Caco-2 (cell line): Measurements from ENCODE around the gene PERCC1. TPM values are rescaled to one million over a fixed set of nuclear protein-coding genes. Genes with fewer than 3 reads are reported as not detected.

Experiments used
- BruUV-seq: library from RNA; stranded (reverse); fragments of 400-500 nt; replicated peaks from 2 replicates; lab custom pipeline; 2021; lab: Mats Ljungman, UMichigan
- CTCF ChIA-PET: fragments of 300-600 bp; sonication (Branson Sonifier 250); formaldehyde crosslinking; loops from one replicate; lab custom pipeline; 2022; ENCODE audit warnings: antibody characterized with exemption; lab: Charles Lee
- POLR2A ChIA-PET: fragments of 300-600 bp; sonication (Branson Sonifier 250); formaldehyde crosslinking; loops from one replicate; lab custom pipeline; 2022; ENCODE audit warnings: antibody characterized with exemption; lab: Charles Lee
- DNase-seq, 2 experiments: peaks; one replicate each; pipeline versions ENCODE4 v3.0.0 to v3.0.0-alpha.2; 2020 to 2022
- H3K27me3 ChIP-seq: replicated peaks from 2 replicates; pipeline ENCODE4 v1.6.0; 2011; ENCODE audit warnings: low read length; ENCODE audit not compliant: control insufficient read depth, insufficient read depth
- H3K36me3 ChIP-seq: 2 replicates; pipeline ENCODE4 v1.5.1; 2011; ENCODE audit warnings: low read length; ENCODE audit not compliant: control insufficient read depth, insufficient read depth
- H3K4me1 ChIP-seq: fragments of 250-450 bp; sonication (Bioruptor Pico); 2 replicates; pipeline ENCODE4 v1.5.1; 2020; ENCODE audit warnings: mild to moderate bottlenecking
- H3K4me3 ChIP-seq: 2 replicates; pipeline ENCODE4 v1.5.1; 2011; ENCODE audit warnings: low read depth, mild to moderate bottlenecking, control low read depth, low read length
- H3K9me3 ChIP-seq: fragments of 250-450 bp; sonication (Bioruptor Pico); 2 replicates; pipeline ENCODE4 v1.5.1; 2020; ENCODE audit warnings: mild to moderate bottlenecking, moderate library complexity
- H3K27ac Mint-ChIP-seq: one replicate; pipeline ENCODE4 v1.8.0; 2022; ENCODE audit warnings: mixed read lengths; ENCODE audit not compliant: unreplicated experiment
- H3K27me3 Mint-ChIP-seq: one replicate; pipeline ENCODE4 v1.8.0; 2022; ENCODE audit warnings: mixed read lengths; ENCODE audit not compliant: insufficient read depth, unreplicated experiment
- H3K36me3 Mint-ChIP-seq: one replicate; pipeline ENCODE4 v1.8.0; 2022; ENCODE audit warnings: mild to moderate bottlenecking, mixed read lengths; ENCODE audit not compliant: insufficient read depth, unreplicated experiment
- H3K4me1 Mint-ChIP-seq: one replicate; pipeline ENCODE4 v1.8.0; 2022; ENCODE audit warnings: low read depth, mixed read lengths; ENCODE audit not compliant: unreplicated experiment
- H3K4me3 Mint-ChIP-seq: one replicate; pipeline ENCODE4 v1.8.0; 2022; ENCODE audit warnings: mild to moderate bottlenecking, moderate library complexity, mixed read lengths; ENCODE audit not compliant: unreplicated experiment
- H3K9me3 Mint-ChIP-seq: one replicate; pipeline ENCODE4 v1.8.0; 2022; ENCODE audit warnings: mixed read lengths; ENCODE audit not compliant: unreplicated experiment
- intact Hi-C: fragments of 100-400 bp; cut with micrococcal nuclease; formaldehyde crosslinking; loops from one replicate; pipeline ENCODE4 v1.10.0; 2022; ENCODE audit not compliant: unreplicated experiment
- total RNA-seq: library from RNA; stranded (reverse); gene quantifications from 2 replicates; pipeline ENCODE4 v1.2.3, GENCODE V29; 2022
- TF ChIP-seq, protein P1 (sequence below), 2 experiments: fragments of 200-600 bp in 1 of 2; IDR thresholded peaks; 1 replicate in 1 of 2; 2 replicates in 1 of 2; pipeline versions ENCODE4 v1.5.1 to v1.8.0; 2011 to 2022; ENCODE audit warnings: antibody characterized with exemption in 1 of 2, control low read depth in 1 of 2, inconsistent platforms in 1 of 2, low read depth in 1 of 2, low read length in 1 of 2, mild to moderate bottlenecking in 1 of 2, moderate library complexity in 1 of 2; ENCODE audit not compliant: insufficient read depth in 1 of 2, severe bottlenecking in 1 of 2, unreplicated experiment in 1 of 2

Gene PERCC1
- total RNA-seq, 1 experiment from 2014 or later = 2.1 TPM

DNA sequence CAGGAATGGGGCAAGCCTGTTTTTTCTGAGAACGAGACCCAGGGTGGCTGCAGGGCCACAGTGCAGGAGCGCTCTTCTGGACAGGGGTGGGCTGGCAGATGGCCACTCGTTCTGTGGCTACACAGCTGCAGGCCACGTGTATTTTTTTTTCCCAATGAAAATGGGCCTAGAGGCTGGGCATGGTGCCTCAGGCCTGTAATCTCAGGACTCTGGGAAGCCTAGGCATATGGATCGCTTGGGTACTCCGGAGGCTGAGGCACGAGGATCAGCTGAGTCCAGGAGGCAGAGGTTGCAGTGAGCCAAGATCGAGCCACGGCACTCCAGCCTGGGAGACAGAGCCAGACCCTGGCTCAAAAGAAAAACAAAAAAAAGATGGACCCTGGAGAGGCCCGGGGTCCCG is 23.1 kb upstream of the PERCC1 start:
- no peaks in the 10 kb centered on the region for H3K4me1 ChIP-seq
- peak overlapping the region; percentile 87 for H3K4me3 Mint-ChIP-seq
- no peaks in the 10 kb centered on the region for H3K27me3 ChIP-seq
- H3K4me1 Mint-ChIP-seq = no peaks in the 10 kb centered on the region
- POLR2A ChIA-PET = interaction anchor here (0.6 to 1.3 kb wide), 4 partner anchors 23 to 202 kb away, joined by 3 to 5 read pairs (median 3); partner anchors contain the start of gene PERCC1
- no peaks in the 10 kb centered on the region for H3K9me3 ChIP-seq
- H3K36me3 Mint-ChIP-seq = peaks cover 7% of the 10 kb centered on the region
- no peaks in the 10 kb centered on the region; the same call in 1 of the 2 replicates for H3K36me3 ChIP-seq
- DNase-seq = no peak
- BruUV-seq = no TSS peak
- intact Hi-C loops = no loop called here
- peak overlapping the region; percentile 28 for H3K4me3 ChIP-seq
- H3K27ac Mint-ChIP-seq = no peak overlapping the region
- TF ChIP-seq, protein P1, sequence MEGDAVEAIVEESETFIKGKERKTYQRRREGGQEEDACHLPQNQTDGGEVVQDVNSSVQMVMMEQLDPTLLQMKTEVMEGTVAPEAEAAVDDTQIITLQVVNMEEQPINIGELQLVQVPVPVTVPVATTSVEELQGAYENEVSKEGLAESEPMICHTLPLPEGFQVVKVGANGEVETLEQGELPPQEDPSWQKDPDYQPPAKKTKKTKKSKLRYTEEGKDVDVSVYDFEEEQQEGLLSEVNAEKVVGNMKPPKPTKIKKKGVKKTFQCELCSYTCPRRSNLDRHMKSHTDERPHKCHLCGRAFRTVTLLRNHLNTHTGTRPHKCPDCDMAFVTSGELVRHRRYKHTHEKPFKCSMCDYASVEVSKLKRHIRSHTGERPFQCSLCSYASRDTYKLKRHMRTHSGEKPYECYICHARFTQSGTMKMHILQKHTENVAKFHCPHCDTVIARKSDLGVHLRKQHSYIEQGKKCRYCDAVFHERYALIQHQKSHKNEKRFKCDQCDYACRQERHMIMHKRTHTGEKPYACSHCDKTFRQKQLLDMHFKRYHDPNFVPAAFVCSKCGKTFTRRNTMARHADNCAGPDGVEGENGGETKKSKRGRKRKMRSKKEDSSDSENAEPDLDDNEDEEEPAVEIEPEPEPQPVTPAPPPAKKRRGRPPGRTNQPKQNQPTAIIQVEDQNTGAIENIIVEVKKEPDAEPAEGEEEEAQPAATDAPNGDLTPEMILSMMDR (IDR thresholded peaks at IDR 0.05; ENCODE audit: insufficient read depth in 1 of 2, low read depth in 1 of 2, low read length in 1 of 2, severe bottlenecking in 1 of 2, unreplicated experiment in 1 of 2) = no peak
- H3K27me3 Mint-ChIP-seq = no peaks in the 10 kb centered on the region
- CTCF ChIA-PET = interaction anchor here (0.7 to 1.1 kb wide), 2 partner anchors 23 to 44 kb away, joined by 3 read pairs; partner anchors contain the start of gene PERCC1
- no peaks in the 10 kb centered on the region for H3K9me3 Mint-ChIP-seq

- CTCF ChIA-PET = interaction anchor here (0.7 to 1.1 kb wide), 2 partner anchors 23 to 45 kb away, joined by 3 read pairs; partner anchors contain the start of gene PERCC1
- no TSS peak for BruUV-seq
- peaks cover 2% of the 10 kb centered on the region; the same call in 1 of the 2 replicates for H3K36me3 ChIP-seq
- H3K36me3 Mint-ChIP-seq = peaks cover 7% of the 10 kb centered on the region
- TF ChIP-seq, protein P1 (IDR thresholded peaks at IDR 0.05; ENCODE audit: insufficient read depth in 1 of 2, low read depth in 1 of 2, low read length in 1 of 2, severe bottlenecking in 1 of 2, unreplicated experiment in 1 of 2) = no peak
- H3K9me3 Mint-ChIP-seq = no peaks in the 10 kb centered on the region
- POLR2A ChIA-PET = interaction anchor here (0.6 to 1.3 kb wide), 4 partner anchors 23 to 202 kb away, joined by 3 to 5 read pairs (median 3); partner anchors contain the start of gene PERCC1
- H3K9me3 ChIP-seq = no peaks in the 10 kb centered on the region
- H3K27me3 Mint-ChIP-seq = no peaks in the 10 kb centered on the region
- peak; percentile 90 to 95 for DNase-seq
- H3K27me3 ChIP-seq = no peaks in the 10 kb centered on the region
- no peaks in the 10 kb centered on the region for H3K4me1 ChIP-seq
- H3K27ac Mint-ChIP-seq = no peak overlapping the region
- no peaks in the 10 kb centered on the region for H3K4me1 Mint-ChIP-seq
- peak overlapping the region; percentile 82 for H3K4me3 ChIP-seq
- peak overlapping the region; percentile 87 for H3K4me3 Mint-ChIP-seq
- intact Hi-C loops = no loop called here
These were observed 22.6 kb upstream of the PERCC1 start for GRCh38 chr16:1408171-1408837.

DNA sequence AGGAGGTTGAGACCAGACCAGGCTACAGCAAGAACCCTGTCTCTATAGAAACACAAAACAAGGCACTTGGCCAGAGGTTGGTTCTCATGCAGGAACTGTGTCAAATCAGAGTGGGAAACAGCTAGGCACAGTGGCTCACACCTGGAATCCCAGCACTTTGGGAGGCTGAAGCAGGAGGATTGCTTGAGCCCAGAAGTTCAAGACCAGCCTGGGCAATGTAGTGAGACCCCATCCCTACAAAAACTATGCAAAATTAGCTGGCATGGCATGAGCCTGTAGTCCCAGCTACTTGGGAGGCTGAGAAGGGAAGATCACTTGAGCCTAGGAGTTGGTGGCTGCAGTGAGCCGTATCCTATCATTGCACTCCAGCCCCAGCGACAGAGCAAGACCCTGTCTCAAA is 18.0 kb upstream of the PERCC1 start:
- intact Hi-C loops = no loop called here
- DNase-seq = no peak
- TF ChIP-seq, protein P1 (IDR thresholded peaks at IDR 0.05; ENCODE audit: insufficient read depth in 1 of 2, low read depth in 1 of 2, low read length in 1 of 2, severe bottlenecking in 1 of 2, unreplicated experiment in 1 of 2) = no peak
- ChIA-PET CTCF (no interaction called here), POLR2A (no interaction called here)
- Mint-ChIP-seq H3K36me3 (peaks cover 27% of the 10 kb centered on the region), H3K27ac (no peak overlapping the region), H3K9me3 (no peaks in the 10 kb centered on the region), H3K27me3 (no peaks in the 10 kb centered on the region), H3K4me3 (no peak overlapping the region), H3K4me1 (no peaks in the 10 kb centered on the region)
- 0 out of 2 replicates have a peak, but pooled peaks cover 2% of the 10 kb centered on the region for H3K36me3 ChIP-seq
- no peaks in the 10 kb centered on the region for H3K27me3 ChIP-seq
- peaks cover 17% of the 10 kb centered on the region for H3K4me1 ChIP-seq
- BruUV-seq = no TSS peak
- H3K4me3 ChIP-seq = no peak overlapping the region
- no peaks in the 10 kb centered on the region for H3K9me3 ChIP-seq
